ENCODE results near the gene EDA.

The EDA gene

DNA sequence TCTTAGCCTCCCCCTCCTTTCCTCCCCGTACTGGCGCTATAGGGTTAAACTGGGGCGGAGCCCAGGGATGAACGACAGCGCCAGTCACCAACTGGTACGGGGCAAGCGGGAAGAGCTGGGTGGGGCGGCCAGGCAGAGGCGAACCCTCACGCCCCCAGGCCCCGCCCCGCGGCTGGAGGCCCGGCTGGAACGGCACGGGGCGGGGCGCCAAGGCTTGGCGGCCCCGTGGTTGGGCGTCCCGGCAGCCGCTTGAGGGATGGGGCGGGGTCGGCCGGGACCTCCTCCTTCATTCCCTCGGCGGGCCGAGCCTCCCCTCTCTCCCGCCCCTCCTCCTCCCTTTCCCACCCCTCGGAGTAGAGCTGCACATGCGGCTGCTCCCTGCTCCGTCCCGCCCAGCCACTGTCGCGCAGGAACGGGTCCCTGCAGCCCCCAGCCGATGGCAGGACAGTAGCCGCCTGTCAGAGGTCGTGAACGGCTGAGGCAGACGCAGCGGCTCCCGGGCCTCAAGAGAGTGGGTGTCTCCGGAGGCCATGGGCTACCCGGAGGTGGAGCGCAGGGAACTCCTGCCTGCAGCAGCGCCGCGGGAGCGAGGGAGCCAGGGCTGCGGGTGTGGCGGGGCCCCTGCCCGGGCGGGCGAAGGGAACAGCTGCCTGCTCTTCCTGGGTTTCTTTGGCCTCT, at the start of gene EDA:
EDA (plus strand) TSS at position 335 of the 678 bp plus-strand sequence.
- Mint-ChIP-seq H3K9me3 (no peaks in the 10 kb centered on the region), H3K4me3 (peak within 1 kb of the TSS; percentile 63), H3K27ac (ENCODE audit: low read depth) (no peak within 1 kb of the TSS), H3K4me1 (no peaks in the 10 kb centered on the region), H3K27me3 (peaks cover 18% of the 10 kb centered on the region), H3K36me3 (ENCODE audit: insufficient read depth) (no peaks in the 10 kb centered on the region)
- peak in 1 of 2 donors; percentile 13 for DNase-seq (ENCODE audit: low spot score in 2 of 2)
- peak; percentile 49 for ATAC-seq (replicated peaks; ENCODE audit: extremely low read depth, poor library complexity, severe bottlenecking)

DNA sequence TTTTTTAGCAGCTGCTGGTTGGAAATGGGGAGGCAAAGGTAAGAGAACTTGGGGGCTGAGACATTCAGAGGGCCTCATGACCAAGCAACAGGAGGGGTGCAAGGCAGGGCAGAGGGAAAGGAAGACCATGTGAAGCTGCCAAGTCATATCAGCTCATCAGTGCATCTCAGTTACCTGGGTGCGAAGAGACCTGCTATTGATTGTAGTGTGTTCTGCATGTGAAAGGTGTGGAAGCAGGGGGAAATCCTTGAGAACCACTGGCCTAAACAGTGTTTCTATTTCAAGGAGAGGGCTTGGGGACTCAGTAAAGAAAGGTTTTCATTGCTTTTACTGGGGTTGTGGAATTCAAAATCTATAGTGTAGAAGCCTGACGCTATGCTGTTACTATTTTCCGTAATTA, 47.1 kb upstream of the EDA start:
- no peaks in the 10 kb centered on the region for H3K27me3 Mint-ChIP-seq
- peaks cover 4% of the 10 kb centered on the region for H3K9me3 Mint-ChIP-seq
- H3K4me3 Mint-ChIP-seq: no peak overlapping the region
- ATAC-seq (replicated peaks; ENCODE audit: extremely low read depth, poor library complexity, severe bottlenecking) (no peak), DNase-seq (ENCODE audit: low spot score in 2 of 2) (no peak)
- no peaks in the 10 kb centered on the region for H3K4me1 Mint-ChIP-seq
- no peaks in the 10 kb centered on the region for H3K36me3 Mint-ChIP-seq (ENCODE audit: insufficient read depth)
- H3K27ac Mint-ChIP-seq (ENCODE audit: low read depth): no peak overlapping the region

DNA sequence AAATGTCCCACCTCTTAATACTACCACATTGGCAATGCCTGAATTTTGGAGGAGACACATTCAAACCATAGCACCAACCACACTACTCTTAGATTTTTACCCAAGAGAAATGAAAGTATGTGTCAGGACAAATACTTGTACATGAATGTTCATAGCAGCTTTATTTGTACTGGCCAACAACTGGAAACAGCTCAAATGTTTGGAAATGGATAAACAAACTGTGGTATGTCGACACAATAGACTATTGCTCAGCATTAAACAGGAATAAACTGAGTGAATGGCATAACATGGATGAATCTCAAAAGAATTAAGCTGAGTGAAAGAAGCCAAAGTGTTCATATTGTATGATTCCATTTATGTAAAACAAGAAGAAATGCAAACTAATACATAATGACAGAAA, 18.5 kb upstream of the EDA start:
- Mint-ChIP-seq H3K4me3 (no peak overlapping the region), H3K27me3 (no peaks in the 10 kb centered on the region), H3K36me3 (ENCODE audit: insufficient read depth) (no peaks in the 10 kb centered on the region), H3K27ac (ENCODE audit: low read depth) (no peak overlapping the region), H3K9me3 (no peaks in the 10 kb centered on the region), H3K4me1 (no peaks in the 10 kb centered on the region)
- no peak for DNase-seq (ENCODE audit: low spot score in 2 of 2)
- no peak for ATAC-seq (replicated peaks; ENCODE audit: extremely low read depth, poor library complexity, severe bottlenecking)

DNA sequence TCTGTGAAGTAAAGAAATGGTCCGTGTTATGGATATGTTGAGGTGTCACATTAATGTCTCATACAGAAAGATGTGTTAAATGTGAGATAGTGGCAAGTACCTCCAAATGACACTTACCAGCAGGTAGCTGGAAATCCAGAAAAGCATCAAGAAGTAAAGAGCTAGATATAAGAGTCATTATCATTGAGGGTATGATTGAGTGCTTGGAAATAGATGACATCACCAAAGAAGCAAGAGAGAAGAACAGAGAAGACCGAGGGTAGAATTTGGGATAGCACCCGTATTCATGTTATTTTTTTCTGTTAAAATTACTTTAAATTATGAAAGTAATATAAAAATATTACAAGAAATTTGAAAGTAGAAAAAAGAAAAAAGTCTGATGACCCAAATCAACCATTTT, 15.7 kb upstream of the EDA start:
- H3K36me3 Mint-ChIP-seq (ENCODE audit: insufficient read depth): no peaks in the 10 kb centered on the region
- no peak overlapping the region for H3K4me3 Mint-ChIP-seq
- H3K4me1 Mint-ChIP-seq: no peaks in the 10 kb centered on the region
- no peak for ATAC-seq (replicated peaks; ENCODE audit: extremely low read depth, poor library complexity, severe bottlenecking)
- no peaks in the 10 kb centered on the region for H3K9me3 Mint-ChIP-seq
- H3K27me3 Mint-ChIP-seq: no peaks in the 10 kb centered on the region
- DNase-seq (ENCODE audit: low spot score in 2 of 2): no peak
- no peak overlapping the region for H3K27ac Mint-ChIP-seq (ENCODE audit: low read depth)

DNA sequence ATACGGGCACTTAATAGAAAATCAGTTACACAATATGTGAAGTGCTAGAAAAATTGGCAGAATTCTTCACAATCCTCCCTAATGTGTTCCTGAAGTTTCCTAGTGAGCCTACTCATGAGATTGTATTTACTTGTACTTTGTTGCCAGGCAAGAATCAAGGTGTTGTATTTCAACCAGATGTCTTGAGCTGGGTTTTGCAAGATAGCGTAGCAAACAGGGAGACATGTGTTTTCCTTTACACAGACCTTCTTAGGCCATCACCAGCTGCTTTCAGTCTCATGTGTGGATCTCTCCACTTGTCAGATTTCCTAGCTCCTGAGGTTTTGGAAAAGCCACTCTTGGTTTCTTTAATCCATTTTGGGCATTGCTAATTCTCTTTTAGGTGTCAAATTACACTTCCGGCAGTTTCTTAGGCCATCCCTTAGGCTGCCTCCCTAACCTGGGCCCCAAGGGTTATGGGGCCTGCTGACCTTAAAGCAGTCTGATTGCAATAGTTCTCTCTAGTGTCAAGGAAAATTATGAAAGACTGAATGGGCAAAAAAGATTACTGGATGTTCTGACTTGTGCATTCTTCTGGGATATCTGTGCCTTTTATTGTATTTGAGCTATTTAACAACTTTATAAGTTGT, 12.2 kb upstream of the EDA start:
- ATAC-seq (replicated peaks; ENCODE audit: extremely low read depth, poor library complexity, severe bottlenecking) (no peak), DNase-seq (ENCODE audit: low spot score in 2 of 2) (no peak)
- H3K27ac Mint-ChIP-seq (ENCODE audit: low read depth): no peak overlapping the region
- no peaks in the 10 kb centered on the region for H3K4me1 Mint-ChIP-seq
- no peaks in the 10 kb centered on the region for H3K27me3 Mint-ChIP-seq
- H3K36me3 Mint-ChIP-seq (ENCODE audit: insufficient read depth): no peaks in the 10 kb centered on the region
- no peak overlapping the region for H3K4me3 Mint-ChIP-seq
- H3K9me3 Mint-ChIP-seq: no peaks in the 10 kb centered on the region

DNA sequence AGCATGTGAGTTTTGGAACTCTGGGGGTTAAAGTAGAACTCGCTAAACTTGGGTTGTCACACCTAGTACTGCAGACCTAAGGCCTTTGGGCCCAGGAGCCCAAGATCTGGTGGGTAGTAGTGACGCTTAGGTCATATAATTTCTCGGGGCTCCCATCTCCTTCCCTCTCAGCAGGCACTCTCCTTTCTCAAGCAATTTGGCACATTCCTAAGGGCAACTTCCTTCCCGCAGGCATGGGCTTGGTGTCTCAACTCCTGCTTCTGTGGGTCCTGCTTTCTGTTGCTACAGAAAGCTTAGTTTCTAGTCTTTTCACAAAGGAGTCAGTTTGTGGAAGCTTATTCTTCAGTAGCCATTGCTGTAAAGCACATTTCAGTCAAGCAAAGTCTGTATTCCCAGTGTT, 10.4 kb upstream of the EDA start:
- no peak overlapping the region for H3K27ac Mint-ChIP-seq (ENCODE audit: low read depth)
- no peak for DNase-seq (ENCODE audit: low spot score in 2 of 2)
- H3K4me3 Mint-ChIP-seq: no peak overlapping the region
- no peaks in the 10 kb centered on the region for H3K9me3 Mint-ChIP-seq
- no peaks in the 10 kb centered on the region for H3K27me3 Mint-ChIP-seq
- no peaks in the 10 kb centered on the region for H3K4me1 Mint-ChIP-seq
- H3K36me3 Mint-ChIP-seq (ENCODE audit: insufficient read depth): no peaks in the 10 kb centered on the region
- ATAC-seq (replicated peaks; ENCODE audit: extremely low read depth, poor library complexity, severe bottlenecking): no peak

DNA sequence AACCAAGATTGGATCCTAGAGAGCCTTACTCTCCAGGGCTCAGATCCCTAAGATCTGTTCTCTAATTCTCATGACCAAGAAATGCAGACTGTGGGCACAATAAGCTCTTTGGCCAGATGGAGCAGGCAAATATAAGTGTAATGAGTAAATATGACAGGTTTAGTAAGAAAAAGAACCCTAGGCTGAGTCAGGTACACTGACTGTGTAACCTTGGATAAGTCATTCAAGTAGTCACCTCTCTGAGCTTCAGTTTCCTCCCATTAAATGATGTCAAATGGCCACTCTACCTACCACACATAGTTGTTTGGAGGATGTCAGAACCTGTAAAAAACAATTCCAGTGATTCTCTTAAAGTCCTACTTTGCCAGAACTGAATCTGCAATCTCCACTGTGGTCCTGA, 8.3 kb upstream of the EDA start:
- Mint-ChIP-seq H3K27ac (ENCODE audit: low read depth) (no peak overlapping the region), H3K36me3 (ENCODE audit: insufficient read depth) (no peaks in the 10 kb centered on the region), H3K9me3 (no peaks in the 10 kb centered on the region), H3K4me1 (no peaks in the 10 kb centered on the region), H3K4me3 (no peak overlapping the region), H3K27me3 (no peaks in the 10 kb centered on the region)
- ATAC-seq (replicated peaks; ENCODE audit: extremely low read depth, poor library complexity, severe bottlenecking) (no peak), DNase-seq (ENCODE audit: low spot score in 2 of 2) (no peak)

DNA sequence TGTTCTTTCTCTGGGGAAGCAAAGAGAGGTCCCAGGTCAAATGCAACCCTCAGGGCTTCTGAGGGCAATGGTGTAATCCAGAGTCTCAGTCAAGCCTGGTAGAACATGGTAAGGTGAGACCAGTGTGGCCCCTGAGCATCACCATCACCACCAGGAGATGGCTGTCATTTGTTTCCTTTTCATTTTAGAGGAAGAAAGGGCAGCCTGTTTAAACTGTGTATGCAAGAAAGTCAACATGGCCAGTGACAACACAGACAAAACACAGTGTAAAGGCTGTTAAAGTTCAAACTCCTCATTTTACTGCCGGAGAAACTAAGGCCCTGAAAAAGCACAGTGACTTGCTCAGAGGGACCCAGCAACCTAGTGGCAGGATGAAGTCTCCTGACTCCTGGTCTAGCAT, 2.0 kb upstream of the EDA start:
- Mint-ChIP-seq H3K4me1 (no peaks in the 10 kb centered on the region), H3K4me3 (no peak overlapping the region), H3K36me3 (ENCODE audit: insufficient read depth) (no peaks in the 10 kb centered on the region), H3K9me3 (no peaks in the 10 kb centered on the region), H3K27me3 (peaks cover 18% of the 10 kb centered on the region), H3K27ac (ENCODE audit: low read depth) (no peak overlapping the region)
- ATAC-seq (replicated peaks; ENCODE audit: extremely low read depth, poor library complexity, severe bottlenecking): no peak
- DNase-seq (ENCODE audit: low spot score in 2 of 2): no peak

DNA sequence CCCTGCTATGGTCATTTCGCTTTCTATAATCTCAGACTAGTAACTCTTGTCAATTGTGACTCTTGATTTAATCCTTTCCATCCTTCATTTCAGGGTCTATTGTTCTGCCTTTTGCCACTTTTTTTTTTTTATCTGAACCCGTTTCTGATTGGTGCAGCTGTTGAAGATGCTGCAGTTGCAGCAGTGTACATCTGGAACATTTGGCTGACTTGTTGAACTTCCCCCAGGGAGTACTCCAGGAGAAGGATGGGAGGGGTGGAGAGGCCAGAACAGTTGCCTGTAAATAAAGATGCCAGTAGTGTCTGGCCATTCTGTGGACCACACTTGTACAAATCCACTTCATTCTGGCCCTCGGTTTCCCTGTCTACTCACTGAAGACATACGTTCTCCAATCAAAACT, 1.0 kb upstream of the EDA start:
- Mint-ChIP-seq H3K36me3 (ENCODE audit: insufficient read depth) (no peaks in the 10 kb centered on the region), H3K27me3 (peaks cover 18% of the 10 kb centered on the region), H3K27ac (ENCODE audit: low read depth) (no peak overlapping the region), H3K4me1 (no peaks in the 10 kb centered on the region), H3K9me3 (no peaks in the 10 kb centered on the region), H3K4me3 (no peak overlapping the region)
- DNase-seq (ENCODE audit: low spot score in 2 of 2) (no peak), ATAC-seq (replicated peaks; ENCODE audit: extremely low read depth, poor library complexity, severe bottlenecking) (no peak)

DNA sequence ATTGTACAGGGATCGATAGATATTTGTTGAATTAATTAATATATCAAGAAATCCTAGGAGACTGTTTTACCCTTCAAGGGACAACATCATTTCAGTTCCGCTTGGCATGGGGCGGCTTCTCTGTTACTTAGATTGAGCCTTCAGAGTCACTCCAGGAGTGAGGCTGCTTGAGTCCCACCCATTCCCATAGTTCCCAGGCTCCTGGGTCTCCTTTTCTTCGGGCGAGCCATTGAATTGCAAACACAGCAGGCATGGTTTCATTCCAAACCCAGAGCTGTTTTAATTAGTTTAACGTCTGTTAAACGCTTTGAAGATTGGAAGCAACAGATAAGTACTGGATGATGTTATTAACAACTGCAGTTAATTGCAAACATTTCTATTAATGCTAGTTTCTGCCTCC, 571 bp upstream of the EDA start:
- DNase-seq (ENCODE audit: low spot score in 2 of 2): no peak
- Mint-ChIP-seq H3K27me3 (peaks cover 18% of the 10 kb centered on the region), H3K27ac (ENCODE audit: low read depth) (no peak overlapping the region), H3K4me3 (peak overlapping the region; percentile 63), H3K4me1 (no peaks in the 10 kb centered on the region), H3K36me3 (ENCODE audit: insufficient read depth) (no peaks in the 10 kb centered on the region), H3K9me3 (no peaks in the 10 kb centered on the region)
- ATAC-seq (replicated peaks; ENCODE audit: extremely low read depth, poor library complexity, severe bottlenecking): no peak

DNA sequence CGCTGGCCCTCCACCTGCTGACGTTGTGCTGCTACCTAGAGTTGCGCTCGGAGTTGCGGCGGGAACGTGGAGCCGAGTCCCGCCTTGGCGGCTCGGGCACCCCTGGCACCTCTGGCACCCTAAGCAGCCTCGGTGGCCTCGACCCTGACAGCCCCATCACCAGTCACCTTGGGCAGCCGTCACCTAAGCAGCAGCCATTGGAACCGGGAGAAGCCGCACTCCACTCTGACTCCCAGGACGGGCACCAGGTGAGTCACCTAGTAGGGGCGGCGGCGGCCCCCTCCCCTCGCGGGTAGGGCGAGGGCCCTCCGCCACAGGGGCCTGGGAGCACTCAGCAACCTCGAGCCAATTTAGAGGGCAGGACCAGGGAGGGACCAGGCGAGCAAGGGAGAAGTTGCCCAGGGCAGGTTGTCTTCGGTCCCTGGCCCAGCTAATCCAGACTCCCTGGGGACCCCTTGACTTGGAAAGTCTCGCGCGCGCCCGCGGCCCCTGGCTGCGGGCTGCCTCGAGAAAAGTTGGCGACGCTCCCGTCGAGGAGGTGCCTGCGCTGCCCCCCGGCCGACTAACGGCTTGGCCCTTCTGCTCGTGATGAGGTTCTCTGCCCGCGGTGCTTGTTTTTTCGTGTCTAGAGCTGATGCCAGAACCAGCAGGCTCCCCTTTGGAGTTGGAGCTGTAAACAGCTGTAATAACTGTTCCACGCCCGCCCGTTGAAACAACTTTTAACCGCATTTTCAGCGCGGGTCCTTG, 717 bp downstream of the EDA start:
- Mint-ChIP-seq H3K4me1 (no peaks in the 10 kb centered on the region), H3K4me3 (peak overlapping the region; percentile 63), H3K27ac (ENCODE audit: low read depth) (no peak overlapping the region), H3K36me3 (ENCODE audit: insufficient read depth) (no peaks in the 10 kb centered on the region), H3K9me3 (no peaks in the 10 kb centered on the region), H3K27me3 (peaks cover 18% of the 10 kb centered on the region)
- ATAC-seq (replicated peaks; ENCODE audit: extremely low read depth, poor library complexity, severe bottlenecking) (no peak), DNase-seq (ENCODE audit: low spot score in 2 of 2) (no peak)

DNA sequence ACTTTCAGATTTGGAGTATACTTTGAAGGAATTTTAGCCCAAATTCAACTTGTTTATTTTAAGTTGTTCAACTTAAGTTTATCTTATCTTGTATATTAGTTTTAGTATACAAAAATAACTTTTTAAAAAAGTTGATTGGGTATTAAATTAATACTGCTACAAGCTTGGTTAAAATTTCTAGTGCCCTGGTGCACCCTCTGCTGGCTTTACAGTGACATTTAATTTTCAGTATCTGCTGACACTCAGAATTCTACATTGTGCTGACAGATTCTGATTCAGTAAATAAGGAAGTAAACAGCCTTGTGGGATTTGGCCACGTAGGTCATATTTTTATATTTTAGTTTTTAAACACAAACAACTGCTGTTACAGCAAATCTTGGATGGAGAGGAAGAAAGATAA, 2.9 kb downstream of the EDA start:
- Mint-ChIP-seq H3K27me3 (peaks cover 9% of the 10 kb centered on the region), H3K4me1 (no peaks in the 10 kb centered on the region), H3K9me3 (no peaks in the 10 kb centered on the region), H3K4me3 (no peak overlapping the region), H3K27ac (ENCODE audit: low read depth) (no peak overlapping the region), H3K36me3 (ENCODE audit: insufficient read depth) (no peaks in the 10 kb centered on the region)
- DNase-seq (ENCODE audit: low spot score in 2 of 2): no peak
- no peak for ATAC-seq (replicated peaks; ENCODE audit: extremely low read depth, poor library complexity, severe bottlenecking)

DNA sequence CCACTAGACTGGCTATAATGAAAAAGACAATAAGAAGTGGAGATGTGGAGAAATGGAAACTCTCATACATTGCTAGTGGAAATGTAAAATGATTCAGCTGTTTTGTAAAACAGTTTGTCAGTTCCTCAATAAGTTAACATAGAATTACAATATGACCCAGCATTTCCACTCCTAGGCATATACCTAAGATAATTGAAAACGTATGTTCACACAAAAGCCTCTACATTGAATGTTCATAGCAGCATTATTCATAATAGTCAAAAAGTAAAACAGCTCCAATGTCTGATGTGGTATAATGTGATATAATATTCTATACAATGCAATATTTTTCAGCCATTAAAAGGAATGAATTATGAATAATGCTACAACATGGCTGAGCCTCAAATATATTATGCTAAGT, 10.2 kb downstream of the EDA start:
- Mint-ChIP-seq H3K27ac (ENCODE audit: low read depth) (no peak overlapping the region), H3K36me3 (ENCODE audit: insufficient read depth) (no peaks in the 10 kb centered on the region), H3K4me1 (no peaks in the 10 kb centered on the region), H3K9me3 (peaks cover 4% of the 10 kb centered on the region), H3K27me3 (no peaks in the 10 kb centered on the region), H3K4me3 (no peak overlapping the region)
- DNase-seq (ENCODE audit: low spot score in 2 of 2): no peak
- ATAC-seq (replicated peaks; ENCODE audit: extremely low read depth, poor library complexity, severe bottlenecking): no peak

All from central memory CD8-positive, alpha-beta T cell (primary cell).